A549 (cell line): Measurements from ENCODE around the gene BACE1. TPM values are rescaled to one million over a fixed set of nuclear protein-coding genes. Genes with fewer than 3 reads are reported as not detected.

Source experiments
- ATAC-seq, 2 experiments: fragments of 200-7000 bp in 1 of 2; fragments of >200 bp in 1 of 2; cut with Nextera tagmentation in 1 of 2; cut with Tn5 transposase in 1 of 2; 3 replicates each; pipeline versions ENCODE4 v1.8.0 to v1.9.1; 2018 to 2020; ENCODE audit warnings: mild to moderate bottlenecking in 1 of 2, moderate library complexity in 1 of 2
- CTCF ChIA-PET: fragments of 300-600 bp; sonication (Branson Sonifier 250); formaldehyde crosslinking; extraction: SDS; loops from one replicate; lab custom pipeline; 2021; ENCODE audit warnings: antibody characterized with exemption, inconsistent platforms; lab: Yijun Ruan, JAX
- POLR2A ChIA-PET: fragments of 350-600 bp; formaldehyde crosslinking; extraction: SDS; loops from one replicate; lab custom pipeline; 2021; ENCODE audit warnings: antibody characterized with exemption, inconsistent platforms; lab: Yijun Ruan, JAX
- DNase-seq, 2 experiments: peaks; one replicate each; pipeline versions ENCODE4 v3.0.0 to v3.0.0-alpha.2; 2011 to 2016; ENCODE audit warnings: low read depth in 1 of 2, low spot score in 1 of 2
- FAIRE-seq: peaks from 2 replicates; lab custom pipeline; 2011; peaks lifted over from hg19 to GRCh38; lab: Jason Lieb, UNC
- H3K27ac ChIP-seq, 2 experiments: fragments of >200 bp; sonication (Bioruptor Twin); formaldehyde crosslinking; 3 replicates each; pipeline ENCODE4 v1.5.1; 2016 to 2017
- H3K4me1 ChIP-seq: fragments of >200 bp; sonication (Bioruptor Twin); formaldehyde crosslinking; 3 replicates; pipeline ENCODE4 v1.6.1; 2016
- H3K4me2 ChIP-seq: fragments of >200 bp; sonication (Bioruptor Twin); formaldehyde crosslinking; 3 replicates; pipeline ENCODE4 v1.6.1; 2016
- H3K4me3 ChIP-seq: fragments of >200 bp; sonication (Bioruptor Twin); formaldehyde crosslinking; 3 replicates; pipeline ENCODE4 v1.5.1; 2016
- H3K9me3 ChIP-seq: fragments of >200 bp; sonication (Bioruptor Twin); formaldehyde crosslinking; 3 replicates; pipeline ENCODE4 v1.6.1; 2016
- CBX2 ChIP-seq: fragments of 200-600 bp; sonication (generic); IDR thresholded peaks from 2 replicates; pipeline ENCODE4 v1.6.1; 2016; ENCODE audit warnings: low read depth, mild to moderate bottlenecking, borderline replicate concordance
- CBX8 ChIP-seq: fragments of 200-600 bp; sonication (generic); IDR thresholded peaks from 2 replicates; pipeline ENCODE4 v1.6.1; 2016
- CEBPB ChIP-seq, 2 experiments: fragments of >200 bp in 1 of 2; sonication (Bioruptor Twin) in 1 of 2; formaldehyde crosslinking in 1 of 2; IDR thresholded peaks; 2 replicates each; pipeline ENCODE4 v1.6.1; 2012 to 2016
- CHD2 ChIP-seq: fragments of 150-350 bp; IDR thresholded peaks from 2 replicates; pipeline ENCODE4 v1.6.1; 2014; ENCODE audit warnings: low read length; ENCODE audit not compliant: partially characterized antibody
- ESRRA ChIP-seq: fragments of 150-350 bp; IDR thresholded peaks from 2 replicates; pipeline ENCODE4 v1.6.1; 2014; ENCODE audit warnings: mild to moderate bottlenecking, low read length, borderline replicate concordance
- FOXS1 ChIP-seq: fragments of 250-450 bp; sonication (Bioruptor Pico); IDR thresholded peaks from 2 replicates; pipeline ENCODE4 v1.5.0; 2020; ENCODE audit warnings: mild to moderate bottlenecking, moderate library complexity
- JUN ChIP-seq, 2 experiments: fragments of >200 bp; sonication (Bioruptor Twin); formaldehyde crosslinking; IDR thresholded peaks; 2 replicates in 1 of 2; 3 replicates in 1 of 2; pipeline ENCODE4 v1.6.1; 2016 to 2017
- KDM1A ChIP-seq: fragments of 200-600 bp; sonication (generic); IDR thresholded peaks from 2 replicates; pipeline ENCODE4 v1.6.1; 2016; ENCODE audit warnings: low read depth, mild to moderate bottlenecking
- KDM5A ChIP-seq: fragments of 200-600 bp; sonication (generic); IDR thresholded peaks from 2 replicates; pipeline ENCODE4 v1.6.1; 2016; ENCODE audit warnings: antibody characterized with exemption, mild to moderate bottlenecking
- MYC ChIP-seq: IDR thresholded peaks from 2 replicates; pipeline ENCODE4 v1.6.1; 2012; ENCODE audit warnings: mild to moderate bottlenecking, inconsistent platforms, low read length, improper control_type of control experiment, borderline replicate concordance
- NPAS2 ChIP-seq: fragments of 250-450 bp; sonication (Bioruptor Pico); IDR thresholded peaks from 2 replicates; pipeline ENCODE4 v1.8.0; 2022; ENCODE audit warnings: mild to moderate bottlenecking, moderate library complexity, borderline replicate concordance
- PBX3 ChIP-seq: IDR thresholded peaks from 2 replicates; pipeline ENCODE4 v1.6.1; 2012
- POLR2AphosphoS2 ChIP-seq: conservative IDR thresholded peaks from 2 replicates; pipeline ENCODE4 v1.6.1; 2012; ENCODE audit warnings: low read length, improper control_type of control experiment, inconsistent platforms
- RARB ChIP-seq: fragments of 250-450 bp; sonication (Bioruptor Pico); IDR thresholded peaks from 2 replicates; pipeline ENCODE4 v1.8.0; 2021; ENCODE audit warnings: mild to moderate bottlenecking, moderate library complexity
- RNF2 ChIP-seq: fragments of 200-600 bp; sonication (generic); IDR thresholded peaks from 2 replicates; pipeline ENCODE4 v1.6.1; 2016; ENCODE audit warnings: low read depth, mild to moderate bottlenecking, antibody characterized with exemption, moderate library complexity, borderline replicate concordance
- SREBF2 ChIP-seq: fragments of 450-650 bp; IDR thresholded peaks from 2 replicates; pipeline ENCODE4 v1.6.1; 2014; ENCODE audit warnings: mild to moderate bottlenecking, moderate library complexity
- TFCP2L1 ChIP-seq: fragments of 250-450 bp; sonication (Bioruptor Pico); IDR thresholded peaks from 2 replicates; pipeline ENCODE4 v1.5.0; 2021; ENCODE audit warnings: mild to moderate bottlenecking
- TP53 ChIP-seq: fragments of 250-450 bp; sonication (Bioruptor Pico); IDR thresholded peaks from 2 replicates; pipeline ENCODE4 v1.5.0; 2021; ENCODE audit warnings: mild to moderate bottlenecking, moderate library complexity
- WGBS: methylation state at CpG from one replicate; pipeline ENCODE4 v1.1.6; 2017; ENCODE audit errors: missing lambda C conversion rate; 5-methylcytosine and 5-hydroxymethylcytosine counted together
- polyA plus RNA-seq, 4 experiments: library from polyadenylated mRNA; depleted of rRNA in 3 of 4; stranded (reverse); fragments of >200 nt; fragmentation: RNase III in 1 of 4; extraction: RNeasy Plus Mini Kit Qiagen cat#74134 plus additional on column Dnase treatment in 1 of 4; gene quantifications; 2 replicates in 3 of 4; 3 replicates in 1 of 4; pipeline ENCODE4 v1.2.3, GENCODE V29; 2011 to 2017
- TF ChIP-seq, protein P1 (sequence below): fragments of >200 bp; sonication (Bioruptor Twin); formaldehyde crosslinking; IDR thresholded peaks from 3 replicates; pipeline ENCODE4 v1.6.1; 2016
- TF ChIP-seq, protein P2 (sequence below): fragments of >200 bp; sonication (Bioruptor Twin); formaldehyde crosslinking; IDR thresholded peaks from 3 replicates; pipeline ENCODE4 v1.5.1; 2016
- TF ChIP-seq, protein P3 (sequence below): fragments of 250-450 bp; sonication (Bioruptor Pico); IDR thresholded peaks from 2 replicates; pipeline ENCODE4 v1.5.0; 2021; ENCODE audit warnings: mild to moderate bottlenecking, moderate library complexity, borderline replicate concordance

The BACE1 gene
- polyA plus RNA-seq, 2 of the 4 experiments (the other 2 are of a cell fraction): 6.1 to 7.8 TPM

- H3K4me3 ChIP-seq: no peak overlapping the region
- CTCF ChIA-PET: no interaction called here
- POLR2A ChIA-PET: no interaction called here
- H3K27ac ChIP-seq: no peak overlapping the region
- no peak for DNase-seq
- H3K9me3 ChIP-seq: no peaks in the 10 kb centered on the region
- H3K4me2 ChIP-seq: no peak overlapping the region
- ATAC-seq: no peak
- no peak for FAIRE-seq
- no peak for TF ChIP-seq RNF2
- TF ChIP-seq CBX2: no peak
- TF ChIP-seq, protein P1, sequence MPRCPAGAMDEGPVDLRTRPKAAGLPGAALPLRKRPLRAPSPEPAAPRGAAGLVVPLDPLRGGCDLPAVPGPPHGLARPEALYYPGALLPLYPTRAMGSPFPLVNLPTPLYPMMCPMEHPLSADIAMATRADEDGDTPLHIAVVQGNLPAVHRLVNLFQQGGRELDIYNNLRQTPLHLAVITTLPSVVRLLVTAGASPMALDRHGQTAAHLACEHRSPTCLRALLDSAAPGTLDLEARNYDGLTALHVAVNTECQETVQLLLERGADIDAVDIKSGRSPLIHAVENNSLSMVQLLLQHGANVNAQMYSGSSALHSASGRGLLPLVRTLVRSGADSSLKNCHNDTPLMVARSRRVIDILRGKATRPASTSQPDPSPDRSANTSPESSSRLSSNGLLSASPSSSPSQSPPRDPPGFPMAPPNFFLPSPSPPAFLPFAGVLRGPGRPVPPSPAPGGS: no peak
- no peak for TF ChIP-seq KDM5A
- no peak for TF ChIP-seq TP53 (CRISPR knock-in tag)
- no peak for TF ChIP-seq PBX3
- H3K4me1 ChIP-seq: no peaks in the 10 kb centered on the region
- WGBS: 58% methylated on average over 1 of the region's 1 CpG
Measured at GRCh38 chr11:117259417-117259816, 56.6 kb downstream of the BACE1 start.

GRCh38 chr11:117258576-117258975, 57.5 kb downstream of the BACE1 start:
- ATAC-seq (no peak), FAIRE-seq (no peak)
- no peak overlapping the region for H3K4me3 ChIP-seq
- POLR2A ChIA-PET: no interaction called here
- TF ChIP-seq, protein P2, sequence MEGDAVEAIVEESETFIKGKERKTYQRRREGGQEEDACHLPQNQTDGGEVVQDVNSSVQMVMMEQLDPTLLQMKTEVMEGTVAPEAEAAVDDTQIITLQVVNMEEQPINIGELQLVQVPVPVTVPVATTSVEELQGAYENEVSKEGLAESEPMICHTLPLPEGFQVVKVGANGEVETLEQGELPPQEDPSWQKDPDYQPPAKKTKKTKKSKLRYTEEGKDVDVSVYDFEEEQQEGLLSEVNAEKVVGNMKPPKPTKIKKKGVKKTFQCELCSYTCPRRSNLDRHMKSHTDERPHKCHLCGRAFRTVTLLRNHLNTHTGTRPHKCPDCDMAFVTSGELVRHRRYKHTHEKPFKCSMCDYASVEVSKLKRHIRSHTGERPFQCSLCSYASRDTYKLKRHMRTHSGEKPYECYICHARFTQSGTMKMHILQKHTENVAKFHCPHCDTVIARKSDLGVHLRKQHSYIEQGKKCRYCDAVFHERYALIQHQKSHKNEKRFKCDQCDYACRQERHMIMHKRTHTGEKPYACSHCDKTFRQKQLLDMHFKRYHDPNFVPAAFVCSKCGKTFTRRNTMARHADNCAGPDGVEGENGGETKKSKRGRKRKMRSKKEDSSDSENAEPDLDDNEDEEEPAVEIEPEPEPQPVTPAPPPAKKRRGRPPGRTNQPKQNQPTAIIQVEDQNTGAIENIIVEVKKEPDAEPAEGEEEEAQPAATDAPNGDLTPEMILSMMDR: no peak
- TF ChIP-seq CEBPB (IDR thresholded peaks at IDR 0.05): no peak
- TF ChIP-seq, protein P3, sequence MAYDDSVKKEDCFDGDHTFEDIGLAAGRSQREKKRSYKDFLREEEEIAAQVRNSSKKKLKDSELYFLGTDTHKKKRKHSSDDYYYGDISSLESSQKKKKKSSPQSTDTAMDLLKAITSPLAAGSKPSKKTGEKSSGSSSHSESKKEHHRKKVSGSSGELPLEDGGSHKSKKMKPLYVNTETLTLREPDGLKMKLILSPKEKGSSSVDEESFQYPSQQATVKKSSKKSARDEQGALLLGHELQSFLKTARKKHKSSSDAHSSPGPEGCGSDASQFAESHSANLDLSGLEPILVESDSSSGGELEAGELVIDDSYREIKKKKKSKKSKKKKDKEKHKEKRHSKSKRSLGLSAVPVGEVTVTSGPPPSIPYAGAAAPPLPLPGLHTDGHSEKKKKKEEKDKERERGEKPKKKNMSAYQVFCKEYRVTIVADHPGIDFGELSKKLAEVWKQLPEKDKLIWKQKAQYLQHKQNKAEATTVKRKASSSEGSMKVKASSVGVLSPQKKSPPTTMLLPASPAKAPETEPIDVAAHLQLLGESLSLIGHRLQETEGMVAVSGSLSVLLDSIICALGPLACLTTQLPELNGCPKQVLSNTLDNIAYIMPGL (CRISPR knock-in tag): no peak
- no peak for TF ChIP-seq ESRRA
- TF ChIP-seq MYC: no peak
- TF ChIP-seq JUN (IDR thresholded peaks at IDR 0.05): no peak
- no peak for TF ChIP-seq FOXS1
- TF ChIP-seq KDM5A: no peak
- TF ChIP-seq RARB (CRISPR knock-in tag): no peak
- TF ChIP-seq TFCP2L1: no peak
- no peak for TF ChIP-seq RNF2
- TF ChIP-seq KDM1A: no peak
- TF ChIP-seq POLR2AphosphoS2: no peak
- no peak for TF ChIP-seq CHD2
- TF ChIP-seq NPAS2 (CRISPR knock-in tag): no peak
- no peak for TF ChIP-seq CBX8
- TF ChIP-seq SREBF2: no peak
- TF ChIP-seq, all 56 proteins: peak for 0
- CTCF ChIA-PET: no interaction called here
- no peaks in the 10 kb centered on the region for H3K9me3 ChIP-seq
- no peak overlapping the region for H3K4me2 ChIP-seq
- H3K27ac ChIP-seq: no peak overlapping the region
- H3K4me1 ChIP-seq: no peaks in the 10 kb centered on the region
- DNase-seq: no peak
- WGBS: 88% methylated on average over 2 of the region's 2 CpGs
